Breast epithelium (tissue), 4 donors: ENCODE results near the gene GRIK5. TPM values are rescaled to one million over a fixed set of nuclear protein-coding genes. Genes with fewer than 3 reads are reported as not detected.
"Not testable (repeated sequence)": the region's sequence is repeated elsewhere in the genome, so short reads cannot be mapped to it uniquely, and the experiment has no call there.

Experiments
- DNase-seq, 2 donors: peaks; one replicate each; pipeline ENCODE4 v3.0.0-alpha.2; 2019; ENCODE audit warnings: low spot score in 2 of 2
- H3K27ac ChIP-seq, 2 donors: fragments of 200-600 bp; sonication (generic) in 1 of 2; one replicate each; pipeline ENCODE4 v1.5.1; 2016 to 2019; ENCODE audit warnings: mild to moderate bottlenecking in 1 of 2
- H3K27me3 ChIP-seq, 2 donors: fragments of 200-600 bp; sonication (generic) in 1 of 2; one replicate each; pipeline versions ENCODE4 v1.5.1 to v1.6.0; 2017 to 2019; ENCODE audit warnings: control low read depth in 1 of 2, mild to moderate bottlenecking in 1 of 2
- H3K36me3 ChIP-seq: fragments of 200-600 bp; one replicate; pipeline ENCODE4 v1.5.1; 2019
- H3K4me1 ChIP-seq, 2 donors: fragments of 200-600 bp; sonication (generic); one replicate each; pipeline ENCODE4 v1.5.1; 2016 to 2019; ENCODE audit warnings: control low read depth in 1 of 2
- H3K4me3 ChIP-seq, 3 donors: fragments of 200-600 bp; sonication (generic); 1 replicate in 2 of 3; 2 replicates in 1 of 3; pipeline ENCODE4 v1.5.1; 2016 to 2019; ENCODE audit warnings: mild to moderate bottlenecking in 3 of 3, moderate library complexity in 2 of 3
- H3K9me3 ChIP-seq, 2 donors: fragments of 200-600 bp; sonication (generic) in 1 of 2; one replicate each; pipeline ENCODE4 v1.5.1; 2016 to 2019; ENCODE audit warnings: control low read depth in 1 of 2
- CTCF ChIP-seq, 3 donors: fragments of 450-650 bp; IDR thresholded peaks; one replicate each; pipeline ENCODE4 v1.5.1; 2016 to 2017; ENCODE audit warnings: antibody characterized with exemption in 3 of 3, mild to moderate bottlenecking in 3 of 3, moderate library complexity in 3 of 3
- POLR2A ChIP-seq: fragments of 450-650 bp; IDR thresholded peaks from one replicate; pipeline ENCODE4 v1.6.1; 2016; ENCODE audit warnings: antibody characterized with exemption, mild to moderate bottlenecking, moderate library complexity
- POLR2AphosphoS5 ChIP-seq, 3 donors: sonication (generic); formaldehyde crosslinking; IDR thresholded peaks; one replicate each; pipeline ENCODE4 v1.6.1; 2017; ENCODE audit warnings: antibody characterized with exemption in 3 of 3
- intact Hi-C: fragments of 100-400 bp; cut with DNase I; formaldehyde crosslinking; loops from one replicate; pipeline ENCODE4 v1.15.1; 2023; ENCODE audit warnings: low total_unique reads
- total RNA-seq, 3 donors: library from RNA; depleted of rRNA; stranded (reverse); fragments of >200 nt; gene quantifications; one replicate each; pipeline ENCODE4 v1.1.0, GENCODE V29; 2016

The GRIK5 gene
- total RNA-seq, 3 donors from 2014 or later, result 1.6 to 1.9 TPM; not detected in 1

DNA sequence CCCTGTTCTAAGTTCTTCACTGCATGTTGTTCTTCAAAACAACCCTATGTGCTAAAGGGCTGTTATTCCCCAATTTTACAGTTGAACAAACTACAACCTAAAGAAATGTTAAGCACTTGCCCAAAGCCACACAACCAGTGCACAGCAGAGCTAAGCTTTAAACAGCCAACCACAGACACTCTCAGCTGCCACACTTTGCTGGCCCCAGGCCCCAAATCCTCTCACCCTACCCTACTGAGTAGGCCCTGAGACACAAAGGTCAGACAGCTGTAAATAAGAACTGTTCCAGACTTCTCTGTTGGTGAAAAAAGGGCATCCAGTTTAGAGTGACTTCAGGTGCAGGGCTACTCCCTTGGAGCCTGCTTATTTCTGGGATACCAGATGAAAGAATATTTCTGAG is 30.0 kb downstream of the GRIK5 start:
- H3K36me3 ChIP-seq, result no peaks in the 10 kb centered on the region
- TF ChIP-seq CTCF (IDR thresholded peaks at IDR 0.05) (no peak), POLR2A (no peak), POLR2AphosphoS5 (IDR thresholded peaks at IDR 0.05) (no peak)
- intact Hi-C loops, result no loop called here

DNA sequence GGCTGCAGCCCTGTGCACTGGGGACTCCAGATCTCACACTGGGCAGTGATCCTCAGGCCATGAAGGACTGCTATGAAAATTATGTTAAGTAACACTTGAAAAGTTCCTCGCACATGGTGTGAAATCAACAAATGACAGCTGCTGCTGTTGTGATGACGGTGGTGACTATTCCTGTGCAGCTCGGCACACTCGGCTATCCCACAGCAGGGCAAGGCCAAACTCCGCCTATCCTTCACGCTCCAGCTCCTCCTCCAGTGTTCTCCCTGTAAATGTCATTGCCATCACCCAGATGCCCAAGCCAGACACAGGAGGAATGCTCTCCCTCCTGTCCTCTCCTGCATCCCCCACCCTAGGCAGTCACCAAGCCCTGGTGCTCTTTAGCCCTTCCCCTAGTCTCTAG is 31.3 kb downstream of the GRIK5 start:
- no peak overlapping the region for H3K27ac ChIP-seq
- TF ChIP-seq POLR2AphosphoS5 (IDR thresholded peaks at IDR 0.05) (no peak), CTCF (IDR thresholded peaks at IDR 0.05) (no peak), POLR2A (no peak)
- H3K36me3 ChIP-seq, result no peaks in the 10 kb centered on the region
- H3K27me3 ChIP-seq, result no peaks in the 10 kb centered on the region
- no peaks in the 10 kb centered on the region for H3K4me1 ChIP-seq
- no peak for DNase-seq
- H3K4me3 ChIP-seq, result no peak overlapping the region
- H3K9me3 ChIP-seq, result no peaks in the 10 kb centered on the region
- intact Hi-C loops, result no loop called here

More for the DNA sequence above, 30.0 kb downstream of the GRIK5 start:
- Histone ChIP-seq H3K4me3 (no peak overlapping the region), H3K4me1 (no peaks in the 10 kb centered on the region), H3K27me3 (no peaks in the 10 kb centered on the region), H3K9me3 (no peaks in the 10 kb centered on the region), H3K27ac (no peak overlapping the region)
- DNase-seq, result no peak

DNA sequence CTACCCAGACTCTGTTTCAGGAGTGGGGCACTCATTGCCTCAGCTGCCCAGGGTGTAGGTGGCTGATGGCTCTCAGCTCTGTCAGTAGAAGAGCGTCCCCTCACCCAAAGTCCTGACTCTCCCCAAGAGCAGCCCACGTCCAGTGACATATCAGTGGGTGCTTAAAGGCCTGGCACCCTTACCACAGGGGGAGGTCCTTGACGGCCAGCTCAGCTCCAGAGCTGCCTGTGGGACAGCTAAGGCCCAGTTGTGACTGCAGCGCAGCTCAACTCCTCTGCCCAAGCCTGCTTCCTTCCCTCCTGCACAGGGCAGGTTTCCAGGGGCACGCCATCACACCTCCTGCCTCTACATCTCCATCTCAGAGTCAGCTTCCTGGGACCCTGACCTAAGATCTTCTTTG is 32.4 kb downstream of the GRIK5 start:
- TF ChIP-seq CTCF (IDR thresholded peaks at IDR 0.05) (no peak), POLR2A (no peak), POLR2AphosphoS5 (IDR thresholded peaks at IDR 0.05) (no peak)
- H3K36me3 ChIP-seq, result no peaks in the 10 kb centered on the region
- no peaks in the 10 kb centered on the region for H3K27me3 ChIP-seq
- H3K4me3 ChIP-seq, result no peak overlapping the region
- no peak for DNase-seq
- no peaks in the 10 kb centered on the region for H3K4me1 ChIP-seq
- no peaks in the 10 kb centered on the region for H3K9me3 ChIP-seq
- no peak overlapping the region for H3K27ac ChIP-seq
- intact Hi-C loops, result no loop called here

- not testable (repeated sequence) for DNase-seq
Measured at GRCh38 chr19:42034640-42035391, 35.2 kb downstream of the GRIK5 start.

More at GRCh38 chr19:42034640-42035391, 35.2 kb downstream of the GRIK5 start:
- H3K36me3 ChIP-seq, H3K4me3 ChIP-seq, H3K4me1 ChIP-seq, intact Hi-C loops, H3K9me3 ChIP-seq, H3K27ac ChIP-seq, H3K27me3 ChIP-seq: not testable (repeated sequence)
- TF ChIP-seq CTCF (IDR thresholded peaks at IDR 0.05), result peak; percentile 59 to 75 (median 62)
